Liver (tissue), 9 donors: Measurements from ENCODE around the gene LMF1. TPM values are rescaled to one million over a fixed set of nuclear protein-coding genes. Genes with fewer than 3 reads are reported as not detected.

ENCODE experiments used
- DNase-seq: peaks from one replicate; pipeline ENCODE4 v3.0.0-alpha.2; 2017; ENCODE audit warnings: low spot score
- H3K27ac ChIP-seq, 2 donors: one replicate each; pipeline ENCODE4 v1.7.0; 2013; ENCODE audit warnings: inconsistent platforms in 2 of 2, low read length in 2 of 2, control low read depth in 1 of 2, low read depth in 1 of 2, mild to moderate bottlenecking in 1 of 2
- H3K27me3 ChIP-seq, 4 donors: one replicate each; pipeline versions ENCODE4 v1.6.1 to v1.7.0; 2013; ENCODE audit warnings: low read length in 3 of 4, inconsistent platforms in 1 of 4, mild to moderate bottlenecking in 1 of 4, moderate library complexity in 1 of 4; ENCODE audit not compliant: control insufficient read depth in 4 of 4, insufficient read depth in 4 of 4
- H3K36me3 ChIP-seq, 4 donors: one replicate each; pipeline versions ENCODE4 v1.6.1 to v1.7.0; 2013; ENCODE audit warnings: low read length in 3 of 4, mild to moderate bottlenecking in 3 of 4, low read depth in 1 of 4, moderate library complexity in 1 of 4; ENCODE audit not compliant: control insufficient read depth in 4 of 4, insufficient read depth in 3 of 4
- H3K4me1 ChIP-seq, 4 donors: one replicate each; pipeline versions ENCODE4 v1.6.1 to v1.7.0; 2013; ENCODE audit warnings: low read length in 3 of 4, mild to moderate bottlenecking in 3 of 4, moderate library complexity in 1 of 4; ENCODE audit not compliant: control insufficient read depth in 4 of 4, insufficient read depth in 4 of 4
- H3K4me3 ChIP-seq, 3 donors: one replicate each; pipeline versions ENCODE4 v1.6.1 to v1.7.0; 2013; ENCODE audit warnings: low read length in 3 of 3, control low read depth in 1 of 3, low read depth in 1 of 3, mild to moderate bottlenecking in 1 of 3
- H3K9ac ChIP-seq, 2 donors: one replicate each; pipeline ENCODE4 v1.7.0; 2013; ENCODE audit warnings: low read length in 2 of 2, mild to moderate bottlenecking in 2 of 2, moderate library complexity in 2 of 2, control low read depth in 1 of 2, low read depth in 1 of 2
- H3K9me3 ChIP-seq, 4 donors: one replicate each; pipeline versions ENCODE4 v1.6.1 to v1.7.0; 2013; ENCODE audit warnings: low read length in 3 of 4; ENCODE audit not compliant: control insufficient read depth in 4 of 4
- ATF3 ChIP-seq: IDR thresholded peaks from 2 replicates; pipeline ENCODE4 v1.6.1; 2016; ENCODE audit warnings: antibody characterized with exemption
- EGR1 ChIP-seq, 2 donors: IDR thresholded peaks; 2 replicates each; pipeline ENCODE4 v1.6.1; 2016 to 2018; ENCODE audit warnings: antibody characterized with exemption in 2 of 2, low read depth in 2 of 2
- FOXA1 ChIP-seq: IDR thresholded peaks from 2 replicates; pipeline ENCODE4 v1.6.1; 2016; ENCODE audit warnings: antibody characterized with exemption
- FOXA2 ChIP-seq: IDR thresholded peaks from 2 replicates; pipeline ENCODE4 v1.6.1; 2016; ENCODE audit warnings: antibody characterized with exemption
- GABPA ChIP-seq, 2 donors: IDR thresholded peaks in 1 of 2; conservative IDR thresholded peaks in 1 of 2; 2 replicates each; pipeline ENCODE4 v1.6.1; 2016; ENCODE audit warnings: antibody characterized with exemption in 2 of 2, mild to moderate bottlenecking in 1 of 2, moderate library complexity in 1 of 2
- HNF4A ChIP-seq, 2 donors: conservative IDR thresholded peaks; 2 replicates each; pipeline ENCODE4 v1.6.1; 2016; ENCODE audit warnings: antibody characterized with exemption in 2 of 2, mild to moderate bottlenecking in 2 of 2
- HNF4G ChIP-seq: IDR thresholded peaks from 2 replicates; pipeline ENCODE4 v1.6.1; 2016; ENCODE audit warnings: antibody characterized with exemption
- JUND ChIP-seq, 2 donors: IDR thresholded peaks; 2 replicates each; pipeline ENCODE4 v1.6.1; 2016; ENCODE audit warnings: antibody characterized with exemption in 2 of 2
- NR2F2 ChIP-seq: IDR thresholded peaks from 2 replicates; pipeline ENCODE4 v1.6.1; 2016; ENCODE audit warnings: antibody characterized with exemption
- RAD21 ChIP-seq, 2 donors: IDR thresholded peaks; 2 replicates each; pipeline ENCODE4 v1.6.1; 2016; ENCODE audit warnings: antibody characterized with exemption in 2 of 2, mild to moderate bottlenecking in 2 of 2
- REST ChIP-seq: IDR thresholded peaks from 2 replicates; pipeline ENCODE4 v1.6.1; 2016; ENCODE audit warnings: antibody characterized with exemption, mild to moderate bottlenecking
- RXRA ChIP-seq, 2 donors: IDR thresholded peaks; 2 replicates each; pipeline ENCODE4 v1.6.1; 2017 to 2018; ENCODE audit warnings: antibody characterized with exemption in 2 of 2, mild to moderate bottlenecking in 1 of 2
- TAF1 ChIP-seq: conservative IDR thresholded peaks from 2 replicates; pipeline ENCODE4 v1.6.1; 2016; ENCODE audit warnings: antibody characterized with exemption, mild to moderate bottlenecking
- YY1 ChIP-seq: IDR thresholded peaks from 2 replicates; pipeline ENCODE4 v1.6.1; 2016; ENCODE audit warnings: antibody characterized with exemption, mild to moderate bottlenecking
- WGBS: extraction: QIAGEN DNeasy Blood & Tissue Kit; methylation state at CpG from one replicate; pipeline ENCODE4 v1.1.7; 2013; 5-methylcytosine and 5-hydroxymethylcytosine counted together
- polyA plus RNA-seq, 2 donors: library from polyadenylated mRNA; stranded (reverse) in 1 of 2; unstranded in 1 of 2; fragments of 200-250 nt in 1 of 2; fragments of >200 nt in 1 of 2; fragmentation: Nextera tagmentation in 1 of 2; extraction: Ambion mirVana in 1 of 2; gene quantifications; one replicate each; pipeline versions ENCODE4 v1.2.1 to v1.2.3, GENCODE V29; 2013 to 2015
- total RNA-seq, 2 donors: library from RNA; depleted of rRNA; stranded (reverse); fragments of >200 nt; gene quantifications; one replicate each; pipeline ENCODE4 v1.2.3, GENCODE V29; 2014
- TF ChIP-seq, protein P1 (sequence below): fragments of 150-350 bp; IDR thresholded peaks from 2 replicates; pipeline ENCODE4 v1.5.1; 2017; ENCODE audit warnings: improper control_type of control experiment, low read depth, low read length; ENCODE audit not compliant: missing input control
- TF ChIP-seq, protein P2 (sequence below): IDR thresholded peaks from 2 replicates; pipeline ENCODE4 v1.6.1; 2016; ENCODE audit warnings: antibody characterized with exemption
- TF ChIP-seq, protein P3 (sequence below): IDR thresholded peaks from 2 replicates; pipeline ENCODE4 v1.6.1; 2016; ENCODE audit warnings: antibody characterized with exemption
- donor health status: healthy.
- donor health status: healthy.
- donor health status: healthy.
- donor health status: healthy.
- donor health status: healthy.

The LMF1 gene
- total and polyA plus RNA-seq, 4 donors: 8.8 to 24.3 (median 12.6) TPM

GRCh38 chr16:986925-987582 lies 16.3 kb upstream of the LMF1 start (continued):
- no peak for TF ChIP-seq ATF3
- no peak for TF ChIP-seq RXRA (IDR thresholded peaks at IDR 0.05)
- TF ChIP-seq GABPA (IDR thresholded peaks at IDR 0.05 in 1 of 2, conservative IDR thresholded peaks at IDR 0.05 in 1 of 2): no peak

- Histone ChIP-seq H3K9me3 (no peaks in the 10 kb centered on the region), H3K4me3 (no peak overlapping the region), H3K9ac (no peak overlapping the region), H3K27ac (no peak overlapping the region), H3K4me1 (peaks cover 0 to 8% (median 2%) of the 10 kb centered on the region in 4 donors), H3K27me3 (peaks cover 0 to 3% (median 0%) of the 10 kb centered on the region in 4 donors), H3K36me3 (no peaks in the 10 kb centered on the region)
- 80% methylated on average over 8 of the region's 8 CpGs for WGBS
- DNase-seq: no peak
- TF ChIP-seq JUND (IDR thresholded peaks at IDR 0.05): no peak
- TF ChIP-seq RAD21 (IDR thresholded peaks at IDR 0.05): no peak
- TF ChIP-seq ATF3: no peak
- TF ChIP-seq RXRA (IDR thresholded peaks at IDR 0.05): no peak
- TF ChIP-seq YY1: no peak
- TF ChIP-seq, protein P1, sequence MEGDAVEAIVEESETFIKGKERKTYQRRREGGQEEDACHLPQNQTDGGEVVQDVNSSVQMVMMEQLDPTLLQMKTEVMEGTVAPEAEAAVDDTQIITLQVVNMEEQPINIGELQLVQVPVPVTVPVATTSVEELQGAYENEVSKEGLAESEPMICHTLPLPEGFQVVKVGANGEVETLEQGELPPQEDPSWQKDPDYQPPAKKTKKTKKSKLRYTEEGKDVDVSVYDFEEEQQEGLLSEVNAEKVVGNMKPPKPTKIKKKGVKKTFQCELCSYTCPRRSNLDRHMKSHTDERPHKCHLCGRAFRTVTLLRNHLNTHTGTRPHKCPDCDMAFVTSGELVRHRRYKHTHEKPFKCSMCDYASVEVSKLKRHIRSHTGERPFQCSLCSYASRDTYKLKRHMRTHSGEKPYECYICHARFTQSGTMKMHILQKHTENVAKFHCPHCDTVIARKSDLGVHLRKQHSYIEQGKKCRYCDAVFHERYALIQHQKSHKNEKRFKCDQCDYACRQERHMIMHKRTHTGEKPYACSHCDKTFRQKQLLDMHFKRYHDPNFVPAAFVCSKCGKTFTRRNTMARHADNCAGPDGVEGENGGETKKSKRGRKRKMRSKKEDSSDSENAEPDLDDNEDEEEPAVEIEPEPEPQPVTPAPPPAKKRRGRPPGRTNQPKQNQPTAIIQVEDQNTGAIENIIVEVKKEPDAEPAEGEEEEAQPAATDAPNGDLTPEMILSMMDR: no peak
- no peak for TF ChIP-seq EGR1 (IDR thresholded peaks at IDR 0.05; ENCODE audit: low read depth in 2 of 2)
- TF ChIP-seq NR2F2: no peak
- TF ChIP-seq FOXA2: no peak
- TF ChIP-seq TAF1: no peak
These were observed 15.6 kb upstream of the LMF1 start for GRCh38 chr16:986411-986810.

GRCh38 chr16:985646-986400 lies 15.0 kb upstream of the LMF1 start:
- H3K27ac ChIP-seq: no peak overlapping the region
- H3K36me3 ChIP-seq: no peaks in the 10 kb centered on the region
- no peak overlapping the region for H3K9ac ChIP-seq
- no peak for DNase-seq
- peaks cover 0 to 13% (median 6%) of the 10 kb centered on the region in 4 donors for H3K4me1 ChIP-seq
- WGBS: 87% methylated on average over 32 of the region's 32 CpGs
- H3K4me3 ChIP-seq: no peak overlapping the region
- peaks cover 0 to 3% (median 0%) of the 10 kb centered on the region in 4 donors for H3K27me3 ChIP-seq
- H3K9me3 ChIP-seq: no peaks in the 10 kb centered on the region
- no peak for TF ChIP-seq TAF1
- TF ChIP-seq NR2F2: no peak
- TF ChIP-seq, protein P2, sequence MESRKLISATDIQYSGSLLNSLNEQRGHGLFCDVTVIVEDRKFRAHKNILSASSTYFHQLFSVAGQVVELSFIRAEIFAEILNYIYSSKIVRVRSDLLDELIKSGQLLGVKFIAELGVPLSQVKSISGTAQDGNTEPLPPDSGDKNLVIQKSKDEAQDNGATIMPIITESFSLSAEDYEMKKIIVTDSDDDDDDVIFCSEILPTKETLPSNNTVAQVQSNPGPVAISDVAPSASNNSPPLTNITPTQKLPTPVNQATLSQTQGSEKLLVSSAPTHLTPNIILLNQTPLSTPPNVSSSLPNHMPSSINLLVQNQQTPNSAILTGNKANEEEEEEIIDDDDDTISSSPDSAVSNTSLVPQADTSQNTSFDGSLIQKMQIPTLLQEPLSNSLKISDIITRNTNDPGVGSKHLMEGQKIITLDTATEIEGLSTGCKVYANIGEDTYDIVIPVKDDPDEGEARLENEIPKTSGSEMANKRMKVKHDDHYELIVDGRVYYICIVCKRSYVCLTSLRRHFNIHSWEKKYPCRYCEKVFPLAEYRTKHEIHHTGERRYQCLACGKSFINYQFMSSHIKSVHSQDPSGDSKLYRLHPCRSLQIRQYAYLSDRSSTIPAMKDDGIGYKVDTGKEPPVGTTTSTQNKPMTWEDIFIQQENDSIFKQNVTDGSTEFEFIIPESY: no peak
- no peak for TF ChIP-seq FOXA2
- TF ChIP-seq HNF4A (conservative IDR thresholded peaks at IDR 0.05): no peak
- no peak for TF ChIP-seq EGR1 (IDR thresholded peaks at IDR 0.05; ENCODE audit: low read depth in 2 of 2)
- TF ChIP-seq RXRA (IDR thresholded peaks at IDR 0.05): no peak
- TF ChIP-seq, protein P1: no peak
- no peak for TF ChIP-seq RAD21 (IDR thresholded peaks at IDR 0.05)
- TF ChIP-seq HNF4G: no peak
- TF ChIP-seq YY1: no peak
- TF ChIP-seq FOXA1: no peak
- TF ChIP-seq, protein P3, sequence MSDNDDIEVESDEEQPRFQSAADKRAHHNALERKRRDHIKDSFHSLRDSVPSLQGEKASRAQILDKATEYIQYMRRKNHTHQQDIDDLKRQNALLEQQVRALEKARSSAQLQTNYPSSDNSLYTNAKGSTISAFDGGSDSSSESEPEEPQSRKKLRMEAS: no peak
- TF ChIP-seq REST: no peak
- no peak for TF ChIP-seq JUND (IDR thresholded peaks at IDR 0.05)
- TF ChIP-seq GABPA (IDR thresholded peaks at IDR 0.05 in 1 of 2, conservative IDR thresholded peaks at IDR 0.05 in 1 of 2): no peak
